ENCODE results near the gene CELF1. TPM values are rescaled to one million over a fixed set of nuclear protein-coding genes. Genes with fewer than 3 reads are reported as not detected.

Gene CELF1
- total and polyA plus RNA-seq, 10 of the 15 experiments (the other 5 are each of a cell fraction or from before 2014, with no cell fraction given) = 35.3 to 128 (median 85.7) TPM

- TF ChIP-seq, protein P1, sequence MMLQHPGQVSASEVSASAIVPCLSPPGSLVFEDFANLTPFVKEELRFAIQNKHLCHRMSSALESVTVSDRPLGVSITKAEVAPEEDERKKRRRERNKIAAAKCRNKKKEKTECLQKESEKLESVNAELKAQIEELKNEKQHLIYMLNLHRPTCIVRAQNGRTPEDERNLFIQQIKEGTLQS (IDR thresholded peaks at IDR 0.05; ENCODE audit: borderline replicate concordance, extremely low read depth, low read depth, low read length) = no peak
- TF ChIP-seq, protein P2, sequence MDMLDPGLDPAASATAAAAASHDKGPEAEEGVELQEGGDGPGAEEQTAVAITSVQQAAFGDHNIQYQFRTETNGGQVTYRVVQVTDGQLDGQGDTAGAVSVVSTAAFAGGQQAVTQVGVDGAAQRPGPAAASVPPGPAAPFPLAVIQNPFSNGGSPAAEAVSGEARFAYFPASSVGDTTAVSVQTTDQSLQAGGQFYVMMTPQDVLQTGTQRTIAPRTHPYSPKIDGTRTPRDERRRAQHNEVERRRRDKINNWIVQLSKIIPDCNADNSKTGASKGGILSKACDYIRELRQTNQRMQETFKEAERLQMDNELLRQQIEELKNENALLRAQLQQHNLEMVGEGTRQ (IDR thresholded peaks at IDR 0.05; ENCODE audit: borderline replicate concordance, low read depth, low read length) = no peak
- TF ChIP-seq E2F8 (IDR thresholded peaks at IDR 0.05; ENCODE audit: low read depth, partially characterized antibody) (peak; percentile 99), IKZF2 (IDR thresholded peaks at IDR 0.05) (peak; percentile 43 to 53; a peak in 2 of 4 replicates), NFYA (IDR thresholded peaks at IDR 0.05; ENCODE audit: borderline replicate concordance, low read depth, low read length) (no peak), ASH2L (IDR thresholded peaks at IDR 0.05; ENCODE audit: borderline replicate concordance, low read depth) (no peak), CTCF (IDR thresholded peaks at IDR 0.05 in 2 of 3, conservative IDR thresholded peaks at IDR 0.05 in 1 of 3; ENCODE audit: control insufficient read depth in 2 of 3, extremely low read depth in 1 of 3, insufficient read depth in 1 of 3, low read depth in 3 of 3, low read length in 3 of 3) (no peak), MTA3 (IDR thresholded peaks at IDR 0.05; ENCODE audit: borderline replicate concordance, low read length) (no peak), ZNF274 (IDR thresholded peaks at IDR 0.05; ENCODE audit: insufficient read depth, insufficient read length) (no peak), FOS (IDR thresholded peaks at IDR 0.05; ENCODE audit: borderline replicate concordance, extremely low read depth, insufficient read length) (no peak), HDGF (IDR thresholded peaks at IDR 0.05) (0 out of 2 replicates have a peak, but pooled peaks have one; percentile 66), STAT3 (IDR thresholded peaks at IDR 0.05; ENCODE audit: low read depth, low read length) (no peak), NRF1 (conservative IDR thresholded peaks at IDR 0.05; ENCODE audit: low read depth, low read length) (no peak; the same call in 1 of the 2 replicates), LARP7 (IDR thresholded peaks at IDR 0.05) (peak; percentile 96), SUPT20H (IDR thresholded peaks at IDR 0.05; ENCODE audit: borderline replicate concordance, control insufficient read depth, low read depth, low read length) (no peak)
- TF ChIP-seq, protein P3, sequence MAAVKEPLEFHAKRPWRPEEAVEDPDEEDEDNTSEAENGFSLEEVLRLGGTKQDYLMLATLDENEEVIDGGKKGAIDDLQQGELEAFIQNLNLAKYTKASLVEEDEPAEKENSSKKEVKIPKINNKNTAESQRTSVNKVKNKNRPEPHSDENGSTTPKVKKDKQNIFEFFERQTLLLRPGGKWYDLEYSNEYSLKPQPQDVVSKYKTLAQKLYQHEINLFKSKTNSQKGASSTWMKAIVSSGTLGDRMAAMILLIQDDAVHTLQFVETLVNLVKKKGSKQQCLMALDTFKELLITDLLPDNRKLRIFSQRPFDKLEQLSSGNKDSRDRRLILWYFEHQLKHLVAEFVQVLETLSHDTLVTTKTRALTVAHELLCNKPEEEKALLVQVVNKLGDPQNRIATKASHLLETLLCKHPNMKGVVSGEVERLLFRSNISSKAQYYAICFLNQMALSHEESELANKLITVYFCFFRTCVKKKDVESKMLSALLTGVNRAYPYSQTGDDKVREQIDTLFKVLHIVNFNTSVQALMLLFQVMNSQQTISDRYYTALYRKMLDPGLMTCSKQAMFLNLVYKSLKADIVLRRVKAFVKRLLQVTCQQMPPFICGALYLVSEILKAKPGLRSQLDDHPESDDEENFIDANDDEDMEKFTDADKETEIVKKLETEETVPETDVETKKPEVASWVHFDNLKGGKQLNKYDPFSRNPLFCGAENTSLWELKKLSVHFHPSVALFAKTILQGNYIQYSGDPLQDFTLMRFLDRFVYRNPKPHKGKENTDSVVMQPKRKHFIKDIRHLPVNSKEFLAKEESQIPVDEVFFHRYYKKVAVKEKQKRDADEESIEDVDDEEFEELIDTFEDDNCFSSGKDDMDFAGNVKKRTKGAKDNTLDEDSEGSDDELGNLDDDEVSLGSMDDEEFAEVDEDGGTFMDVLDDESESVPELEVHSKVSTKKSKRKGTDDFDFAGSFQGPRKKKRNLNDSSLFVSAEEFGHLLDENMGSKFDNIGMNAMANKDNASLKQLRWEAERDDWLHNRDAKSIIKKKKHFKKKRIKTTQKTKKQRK (IDR thresholded peaks at IDR 0.05; ENCODE audit: low read depth, low read length) = peak; percentile 59; the same call in 1 of the 2 replicates
Observed at GRCh38 chr11:47578524-47579494, 25.9 kb upstream of the CELF1 start, which contains the start of the genes KBTBD4 and NDUFS3 (continued).
